ENCODE measurements around the gene TRIM5. TPM values are rescaled to one million over a fixed set of nuclear protein-coding genes. Genes with fewer than 3 reads are reported as not detected.

The TRIM5 gene
- polyA plus RNA-seq, 2 of the 4 experiments (the other 2 are of a cell fraction), result 21.9 to 32.6 TPM

DNA sequence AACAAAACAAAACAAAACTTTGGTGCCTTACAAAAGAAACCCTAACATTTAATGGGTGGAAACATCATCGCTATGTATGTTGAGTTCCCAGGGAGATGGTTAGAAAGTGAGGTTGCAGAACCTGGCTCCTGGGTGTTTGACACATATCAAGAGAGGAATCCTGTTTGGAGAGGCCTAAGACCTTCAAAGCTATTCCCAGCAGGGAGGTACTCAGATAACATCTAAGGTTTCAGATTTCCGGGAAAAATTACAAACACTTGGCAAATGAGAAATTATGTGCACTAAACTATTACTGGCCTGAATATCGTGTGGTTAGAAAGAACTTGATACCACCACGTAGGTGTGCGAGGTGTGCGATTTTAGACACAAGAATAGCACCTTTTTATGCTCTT lies 18.5 kb downstream of the TRIM5 start (continued):
- no peak for TF ChIP-seq ZSCAN20 (CRISPR knock-in tag; IDR thresholded peaks at IDR 0.05)

DNA sequence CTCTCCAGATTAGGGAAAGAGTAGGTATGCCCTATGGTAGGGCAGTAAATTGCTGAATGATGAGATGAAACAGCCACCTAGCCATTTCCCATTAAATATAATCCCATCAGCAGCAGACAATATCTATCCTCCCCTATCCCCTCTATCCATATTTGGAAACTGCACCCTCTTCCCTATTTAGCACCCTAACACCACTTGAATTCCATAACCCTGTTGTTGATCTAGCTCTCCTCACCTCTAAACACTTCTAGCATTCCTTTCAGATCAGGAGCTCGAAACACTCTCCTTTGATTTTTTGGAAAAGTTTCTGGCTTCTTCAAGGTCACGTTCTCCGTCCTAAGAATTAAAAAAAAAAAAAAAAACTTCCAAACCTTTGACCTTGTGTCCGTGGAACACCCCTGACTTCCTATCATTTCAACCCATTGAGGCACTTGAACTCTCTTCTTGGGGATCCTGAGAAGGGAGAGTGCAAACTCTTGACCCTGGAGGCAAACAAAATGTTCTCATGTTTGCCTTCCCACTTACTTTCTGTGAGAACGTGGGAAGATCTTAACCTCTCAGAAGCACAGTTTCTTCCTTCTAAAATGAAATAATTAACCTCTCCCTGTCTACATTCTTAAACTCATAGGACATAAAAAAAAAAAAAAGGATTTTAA lies 19.0 kb downstream of the TRIM5 start:
- H3K27ac ChIP-seq, result no peak overlapping the region
- CTCF ChIA-PET, result interaction anchor here (1.0 kb wide), 1 partner anchor 60 kb away, joined by 5 read pairs; no protein-coding TSS in a partner anchor
- TF ChIP-seq KDM5A (IDR thresholded peaks at IDR 0.05) (no peak), SREBF2 (IDR thresholded peaks at IDR 0.05) (no peak), POLR2A (IDR thresholded peaks at IDR 0.05; ENCODE audit: low read length) (no peak), RCOR1 (IDR thresholded peaks at IDR 0.05; ENCODE audit: low read depth, low read length) (no peak), FOSL2 (IDR thresholded peaks at IDR 0.05) (no peak), FOSL2 (CRISPR knock-in tag; IDR thresholded peaks at IDR 0.05) (no peak)
- TF ChIP-seq, protein P1, sequence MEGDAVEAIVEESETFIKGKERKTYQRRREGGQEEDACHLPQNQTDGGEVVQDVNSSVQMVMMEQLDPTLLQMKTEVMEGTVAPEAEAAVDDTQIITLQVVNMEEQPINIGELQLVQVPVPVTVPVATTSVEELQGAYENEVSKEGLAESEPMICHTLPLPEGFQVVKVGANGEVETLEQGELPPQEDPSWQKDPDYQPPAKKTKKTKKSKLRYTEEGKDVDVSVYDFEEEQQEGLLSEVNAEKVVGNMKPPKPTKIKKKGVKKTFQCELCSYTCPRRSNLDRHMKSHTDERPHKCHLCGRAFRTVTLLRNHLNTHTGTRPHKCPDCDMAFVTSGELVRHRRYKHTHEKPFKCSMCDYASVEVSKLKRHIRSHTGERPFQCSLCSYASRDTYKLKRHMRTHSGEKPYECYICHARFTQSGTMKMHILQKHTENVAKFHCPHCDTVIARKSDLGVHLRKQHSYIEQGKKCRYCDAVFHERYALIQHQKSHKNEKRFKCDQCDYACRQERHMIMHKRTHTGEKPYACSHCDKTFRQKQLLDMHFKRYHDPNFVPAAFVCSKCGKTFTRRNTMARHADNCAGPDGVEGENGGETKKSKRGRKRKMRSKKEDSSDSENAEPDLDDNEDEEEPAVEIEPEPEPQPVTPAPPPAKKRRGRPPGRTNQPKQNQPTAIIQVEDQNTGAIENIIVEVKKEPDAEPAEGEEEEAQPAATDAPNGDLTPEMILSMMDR (IDR thresholded peaks at IDR 0.05), result no peak
- TF ChIP-seq, protein P2, sequence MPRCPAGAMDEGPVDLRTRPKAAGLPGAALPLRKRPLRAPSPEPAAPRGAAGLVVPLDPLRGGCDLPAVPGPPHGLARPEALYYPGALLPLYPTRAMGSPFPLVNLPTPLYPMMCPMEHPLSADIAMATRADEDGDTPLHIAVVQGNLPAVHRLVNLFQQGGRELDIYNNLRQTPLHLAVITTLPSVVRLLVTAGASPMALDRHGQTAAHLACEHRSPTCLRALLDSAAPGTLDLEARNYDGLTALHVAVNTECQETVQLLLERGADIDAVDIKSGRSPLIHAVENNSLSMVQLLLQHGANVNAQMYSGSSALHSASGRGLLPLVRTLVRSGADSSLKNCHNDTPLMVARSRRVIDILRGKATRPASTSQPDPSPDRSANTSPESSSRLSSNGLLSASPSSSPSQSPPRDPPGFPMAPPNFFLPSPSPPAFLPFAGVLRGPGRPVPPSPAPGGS (IDR thresholded peaks at IDR 0.05), result no peak

DNA sequence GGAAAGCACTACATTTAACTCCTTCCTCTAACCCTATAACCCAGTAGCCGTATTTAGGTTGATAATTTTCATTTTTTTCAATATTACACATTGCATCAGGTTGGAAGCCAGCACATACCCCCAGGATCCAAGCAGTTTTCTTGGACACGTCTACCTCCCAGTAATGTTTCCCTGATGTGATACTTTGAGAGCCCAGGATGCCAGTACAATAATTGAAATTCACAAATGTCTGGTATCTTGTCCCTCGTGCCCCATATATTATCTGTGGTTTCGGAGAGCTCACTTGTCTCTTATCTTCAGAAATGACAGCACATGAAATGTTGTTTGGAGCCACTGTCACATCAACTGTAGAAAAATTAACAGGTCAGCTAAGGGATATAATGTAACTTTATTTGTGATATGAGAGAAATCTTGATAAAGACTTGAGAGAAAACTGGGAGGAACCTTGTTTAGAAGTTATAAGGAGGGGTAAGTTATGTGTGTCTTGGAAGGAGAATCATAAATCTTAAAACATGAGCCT lies 19.8 kb downstream of the TRIM5 start:
- ATAC-seq (no peak), FAIRE-seq (no peak), DNase-seq (ENCODE audit: low read depth in 1 of 2, low spot score in 1 of 2) (no peak)
- H3K4me2 ChIP-seq, result no peak overlapping the region
- H3K27ac ChIP-seq, result no peak overlapping the region
- H3K4me1 ChIP-seq, result no peaks in the 10 kb centered on the region
- ChIA-PET CTCF (no interaction called here), POLR2A (no interaction called here)
- WGBS (ENCODE audit: missing lambda C conversion rate), result 94% methylated on average over 4 of the region's 4 CpGs
- no peak overlapping the region for H3K4me3 ChIP-seq
- no peaks in the 10 kb centered on the region for H3K9me3 ChIP-seq
- no peak for TF ChIP-seq RAD21 (conservative IDR thresholded peaks at IDR 0.05 in 1 of 2, IDR thresholded peaks at IDR 0.05 in 1 of 2)
- no peak for TF ChIP-seq HOXB13 (CRISPR knock-in tag; IDR thresholded peaks at IDR 0.05; ENCODE audit: low read depth)
- TF ChIP-seq JUNB (IDR thresholded peaks at IDR 0.05), result no peak
- no peak for TF ChIP-seq TP53 (CRISPR knock-in tag; IDR thresholded peaks at IDR 0.05)
- TF ChIP-seq, protein P1 (IDR thresholded peaks at IDR 0.05), result no peak
- TF ChIP-seq ZFP36 (IDR thresholded peaks at IDR 0.05; ENCODE audit: borderline replicate concordance, partially characterized antibody), result no peak
- no peak for TF ChIP-seq FOXS1 (CRISPR knock-in tag; IDR thresholded peaks at IDR 0.05)
- TF ChIP-seq, protein P3, sequence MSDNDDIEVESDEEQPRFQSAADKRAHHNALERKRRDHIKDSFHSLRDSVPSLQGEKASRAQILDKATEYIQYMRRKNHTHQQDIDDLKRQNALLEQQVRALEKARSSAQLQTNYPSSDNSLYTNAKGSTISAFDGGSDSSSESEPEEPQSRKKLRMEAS (IDR thresholded peaks at IDR 0.05), result no peak
- TF ChIP-seq PHF8 (IDR thresholded peaks at IDR 0.05; ENCODE audit: borderline replicate concordance, low read depth), result no peak
- TF ChIP-seq, protein P4, sequence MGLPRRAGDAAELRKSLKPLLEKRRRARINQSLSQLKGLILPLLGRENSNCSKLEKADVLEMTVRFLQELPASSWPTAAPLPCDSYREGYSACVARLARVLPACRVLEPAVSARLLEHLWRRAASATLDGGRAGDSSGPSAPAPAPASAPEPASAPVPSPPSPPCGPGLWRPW (IDR thresholded peaks at IDR 0.05), result no peak
- no peak for TF ChIP-seq EP300 (IDR thresholded peaks at IDR 0.05)
- no peak for TF ChIP-seq HOXB5 (CRISPR knock-in tag; IDR thresholded peaks at IDR 0.05)
- TF ChIP-seq SMC3 (IDR thresholded peaks at IDR 0.05), result no peak

More for the DNA sequence above, 19.0 kb downstream of the TRIM5 start:
- FAIRE-seq, result no peak
- DNase-seq (ENCODE audit: low read depth in 1 of 2, low spot score in 1 of 2), result no peak
- H3K4me2 ChIP-seq, result no peak overlapping the region
- no peak for ATAC-seq
- H3K4me1 ChIP-seq, result no peaks in the 10 kb centered on the region
- POLR2A ChIA-PET, result no interaction called here
- no peak overlapping the region for H3K4me3 ChIP-seq
- H3K9me3 ChIP-seq, result no peaks in the 10 kb centered on the region
- WGBS (ENCODE audit: missing lambda C conversion rate), result 86% methylated on average over 5 of the region's 5 CpGs

All from A549 (cell line).